ENCODE measurements around the gene RTN4RL1. TPM values are rescaled to one million over a fixed set of nuclear protein-coding genes. Genes with fewer than 3 reads are reported as not detected.

The RTN4RL1 gene
- polyA plus RNA-seq, 3 donors, result 1.1 to 1.7 (median 1.3) TPM

DNA sequence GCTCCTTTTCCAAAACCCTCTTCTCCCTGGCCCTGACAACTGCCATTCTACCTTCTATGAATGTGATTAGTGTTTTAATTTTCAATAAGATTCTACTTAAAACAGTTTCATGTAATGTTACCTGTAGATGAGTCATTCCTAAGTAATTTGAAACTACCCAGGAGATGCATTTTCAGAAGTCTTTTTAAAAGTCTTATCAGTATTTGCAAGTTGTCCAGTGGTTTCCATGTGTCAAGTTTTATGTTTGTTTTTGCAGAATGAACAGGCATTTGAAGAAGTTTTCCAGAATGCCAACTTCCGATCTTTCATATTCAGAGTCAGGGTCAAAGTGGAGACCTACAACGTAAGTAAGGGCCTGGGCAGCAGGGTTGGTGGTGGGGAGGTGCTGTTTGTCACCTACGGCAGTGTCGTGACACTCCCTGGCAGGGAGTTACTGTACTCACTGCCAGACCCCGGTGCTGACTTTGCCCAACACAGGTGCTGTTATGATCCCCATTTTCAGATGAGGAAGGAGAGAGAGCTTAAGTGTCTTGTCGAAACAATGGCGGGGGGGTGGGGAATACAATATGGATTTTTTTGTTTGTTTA, 130.3 kb downstream of the RTN4RL1 start:
- no peak for DNase-seq (ENCODE audit: extremely low read depth in 1 of 11, low read depth in 9 of 11, low spot score in 4 of 11)

DNA sequence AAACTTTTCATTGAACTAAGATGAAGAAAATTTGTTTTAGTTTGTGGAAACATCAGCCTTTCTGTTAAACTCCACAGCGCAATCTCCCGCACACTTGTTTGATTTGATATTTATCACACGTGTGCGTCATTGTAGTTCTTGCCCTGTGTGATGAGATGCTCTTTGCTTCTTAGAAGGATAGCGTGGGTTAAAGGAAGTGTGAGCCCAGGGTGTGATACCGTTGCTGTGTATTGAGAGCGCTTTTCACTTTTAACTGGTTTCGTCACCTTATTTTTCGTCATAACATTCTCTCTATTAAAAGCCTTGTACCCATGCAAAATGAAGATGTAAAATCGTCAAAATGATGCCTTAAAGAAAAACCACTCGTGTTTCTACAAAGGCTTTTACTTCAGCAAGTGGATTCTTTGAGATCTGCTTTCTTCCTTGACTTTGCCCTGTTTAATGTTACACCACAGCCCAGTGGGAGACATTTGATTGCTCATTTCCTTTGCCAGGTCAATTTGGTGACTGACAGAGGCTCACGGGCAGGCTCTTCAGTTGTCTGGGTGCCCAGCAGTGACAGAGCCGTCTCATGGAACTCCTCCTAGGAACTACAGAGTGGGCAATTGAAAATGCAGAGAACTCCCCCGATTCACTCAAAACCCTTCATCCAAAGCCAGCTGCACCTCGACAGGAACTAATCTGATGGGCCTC, 134.2 kb downstream of the RTN4RL1 start:
- no peak for DNase-seq (ENCODE audit: extremely low read depth in 1 of 11, low read depth in 9 of 11, low spot score in 4 of 11)

DNA sequence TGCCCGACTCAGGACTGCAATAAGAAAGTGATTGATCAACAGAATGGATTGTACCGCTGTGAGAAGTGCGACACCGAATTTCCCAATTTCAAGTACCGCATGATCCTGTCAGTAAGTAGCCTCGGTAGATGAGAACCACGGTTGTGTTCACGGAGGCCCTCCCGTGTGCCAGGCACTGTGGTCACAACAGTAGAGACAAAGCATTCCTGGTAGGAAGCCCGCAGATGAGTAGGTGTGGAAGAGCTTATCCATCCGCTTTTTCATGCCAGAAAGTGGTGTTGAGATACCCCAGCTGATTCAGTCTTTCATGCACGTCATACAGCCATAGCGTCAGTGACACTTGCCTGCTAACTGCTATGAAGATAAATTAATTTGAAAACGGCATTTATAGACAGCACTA, 136.4 kb downstream of the RTN4RL1 start:
- DNase-seq (ENCODE audit: extremely low read depth in 1 of 11, low read depth in 9 of 11, low spot score in 4 of 11), result no peak

Other genes with a start within 250 kb of the RTN4RL1 start
- 10 to 100 TPM; 13.5 to 17.5 (median 15.9) TPM for gene SMYD4, start 195.4 kb downstream of the RTN4RL1 start, polyA plus RNA-seq (ENCODE audit: insufficient read length in 3 of 3)
- gene RPA1, start 195.3 kb downstream of the RTN4RL1 start, polyA plus RNA-seq (ENCODE audit: insufficient read length in 3 of 3), result 100 to 1,000 TPM; 101 to 135 (median 131) TPM
- 10 to 100 TPM; 36.5 to 57.5 (median 47.2) TPM for gene DPH1, start 4.8 kb upstream of the RTN4RL1 start, polyA plus RNA-seq (ENCODE audit: insufficient read length in 3 of 3)
- 10 to 100 TPM; 12.7 to 15.9 (median 14.0) TPM for gene OVCA2, start 16.7 kb upstream of the RTN4RL1 start, polyA plus RNA-seq (ENCODE audit: insufficient read length in 3 of 3)
- 10 to 100 TPM; 13.5 to 31.6 (median 23.6) TPM for gene HIC1, start 29.8 kb upstream of the RTN4RL1 start, polyA plus RNA-seq (ENCODE audit: insufficient read length in 3 of 3)